HCT116 (cell line): ENCODE results near the gene C14orf180. TPM values are rescaled to one million over a fixed set of nuclear protein-coding genes. Genes with fewer than 3 reads are reported as not detected.

Experiments
- ATAC-seq: fragments of 200-7000 bp; cut with Tn5 transposase; 2 replicates; pipeline ENCODE4 v1.9.1; 2020; ENCODE audit warnings: mild to moderate bottlenecking, moderate library complexity
- BruUV-seq: library from RNA; stranded (reverse); fragments of 400-500 nt; replicated peaks from 2 replicates; lab custom pipeline; 2021; lab: Mats Ljungman, UMichigan
- CTCF ChIA-PET: fragments of 300-600 bp; sonication (Branson Sonifier 250); formaldehyde crosslinking; loops from one replicate; lab custom pipeline; 2021; ENCODE audit warnings: antibody characterized with exemption; lab: Charles Lee
- POLR2A ChIA-PET: fragments of 300-600, 350-600 bp; sonication (Branson Sonifier 250); formaldehyde crosslinking; loops from one replicate; lab custom pipeline; 2021; ENCODE audit warnings: antibody characterized with exemption; lab: Charles Lee
- RAD21 ChIA-PET, 2 experiments: fragments of 300-600 bp; sonication (Branson Sonifier 250); formaldehyde crosslinking; loops; one replicate each; lab custom pipeline; 2023; ENCODE audit warnings: low total read pairs in 2 of 2; ENCODE audit not compliant: uncharacterized antibody in 2 of 2, unreplicated experiment in 2 of 2, low non-redundant PET in 1 of 2; lab: Charles Lee
- DNase-seq: peaks from one replicate; pipeline ENCODE4 v3.0.0-alpha.2; 2010; ENCODE audit warnings: low read depth, low spot score
- H2AFZ ChIP-seq: fragments of 200-600 bp; shearing (Covaris generic), sonication (generic); 2 replicates; pipeline ENCODE4 v1.6.1; 2017; ENCODE audit warnings: low read depth, mixed run types, mixed read lengths, antibody characterized with exemption, low read length; ENCODE audit not compliant: poor library complexity, severe bottlenecking
- H3K27ac ChIP-seq: 2 replicates; pipeline ENCODE4 v1.5.1; 2012; ENCODE audit warnings: low read depth, low read length
- H3K27me3 ChIP-seq: fragments of 200-600 bp; sonication (generic); 2 replicates; pipeline ENCODE4 v1.6.1; 2016; ENCODE audit warnings: mixed run types, low read length, mixed read lengths; ENCODE audit not compliant: insufficient read depth
- H3K36me3 ChIP-seq, 2 experiments: fragments of 200-500 bp in 1 of 2; fragments of 200-600 bp in 1 of 2; sonication (Bioruptor generic) in 1 of 2; sonication (generic) in 1 of 2; 2 replicates each; pipeline versions ENCODE4 v1.5.1 to v1.6.1; 2014 to 2016; ENCODE audit warnings: low read length in 2 of 2, inconsistent platforms in 1 of 2, mixed read lengths in 1 of 2, mixed run types in 1 of 2; ENCODE audit not compliant: insufficient read depth in 2 of 2, control insufficient read depth in 1 of 2
- H3K4me1 ChIP-seq, 2 experiments: fragments of 200-600 bp in 1 of 2; sonication (generic) in 1 of 2; 2 replicates each; pipeline versions ENCODE4 v1.5.1 to v1.6.1; 2012 to 2017; ENCODE audit warnings: low read length in 2 of 2, inconsistent platforms in 1 of 2, mild to moderate bottlenecking in 1 of 2, mixed read lengths in 1 of 2, mixed run types in 1 of 2, moderate library complexity in 1 of 2; ENCODE audit not compliant: insufficient read depth in 2 of 2, control insufficient read depth in 1 of 2
- H3K4me2 ChIP-seq: fragments of 200-600 bp; sonication (generic); 2 replicates; pipeline ENCODE4 v1.6.1; 2017; ENCODE audit warnings: mixed run types, low read length, mixed read lengths
- H3K4me3 ChIP-seq, 2 experiments: fragments of 200-600 bp in 1 of 2; sonication (generic) in 1 of 2; replicated peaks in 1 of 2; 2 replicates each; pipeline ENCODE4 v1.5.1; 2011 to 2016; ENCODE audit warnings: low read length in 2 of 2, control low read depth in 1 of 2, low read depth in 1 of 2, mild to moderate bottlenecking in 1 of 2, mixed read lengths in 1 of 2, mixed run types in 1 of 2
- H3K79me2 ChIP-seq: fragments of 200-600 bp; sonication (generic); 2 replicates; pipeline ENCODE4 v1.6.1; 2017; ENCODE audit warnings: mild to moderate bottlenecking, mixed run types, low read length, moderate library complexity, mixed read lengths; ENCODE audit not compliant: insufficient read depth
- H3K9ac ChIP-seq: fragments of 200-600 bp; sonication (generic); 2 replicates; pipeline ENCODE4 v1.6.1; 2016; ENCODE audit warnings: low read length, mixed read lengths
- H3K9me2 ChIP-seq: fragments of 200-600 bp; sonication (generic), shearing (Covaris generic); 2 replicates; pipeline ENCODE4 v1.6.1; 2017; ENCODE audit warnings: mixed run types, mild to moderate bottlenecking, moderate library complexity; ENCODE audit not compliant: insufficient read depth
- H3K9me3 ChIP-seq, 2 experiments: fragments of 200-500 bp in 1 of 2; fragments of 200-600 bp in 1 of 2; sonication (Bioruptor generic) in 1 of 2; sonication (generic) in 1 of 2; 2 replicates each; pipeline ENCODE4 v1.6.1; 2014 to 2017; ENCODE audit warnings: low read length in 2 of 2, mixed read lengths in 2 of 2, inconsistent platforms in 1 of 2, low read depth in 1 of 2, mild to moderate bottlenecking in 1 of 2, mixed run types in 1 of 2, moderate library complexity in 1 of 2; ENCODE audit not compliant: control insufficient read depth in 1 of 2, insufficient read depth in 1 of 2
- H4K20me1 ChIP-seq: fragments of 200-600 bp; sonication (generic), shearing (Covaris generic); 2 replicates; pipeline ENCODE4 v1.6.1; 2017; ENCODE audit warnings: mixed run types, mild to moderate bottlenecking, moderate library complexity; ENCODE audit not compliant: insufficient read depth
- CBX3 ChIP-seq: IDR thresholded peaks from 2 replicates; pipeline ENCODE4 v1.6.1; 2012; ENCODE audit warnings: low read depth
- CEBPB ChIP-seq: IDR thresholded peaks from 2 replicates; pipeline ENCODE4 v1.6.1; 2012; ENCODE audit warnings: low read depth
- EGR1 ChIP-seq: IDR thresholded peaks from 2 replicates; pipeline ENCODE4 v1.6.1; 2012; ENCODE audit warnings: low read depth
- EZH2phosphoT487 ChIP-seq: fragments of 200-600 bp; IDR thresholded peaks from 2 replicates; pipeline ENCODE4 v1.6.1; 2018; ENCODE audit warnings: antibody characterized with exemption, borderline replicate concordance
- FOSL1 ChIP-seq: IDR thresholded peaks from 2 replicates; pipeline ENCODE4 v1.6.1; 2012; ENCODE audit warnings: low read depth
- SIN3A ChIP-seq: IDR thresholded peaks from 2 replicates; pipeline ENCODE4 v1.6.1; 2012; ENCODE audit warnings: low read depth
- SP1 ChIP-seq: IDR thresholded peaks from 2 replicates; pipeline ENCODE4 v1.6.1; 2012; ENCODE audit warnings: low read depth
- YY1 ChIP-seq: IDR thresholded peaks from 2 replicates; pipeline ENCODE4 v1.6.1; 2011; ENCODE audit warnings: low read length, low read depth, moderate library complexity, mild to moderate bottlenecking; ENCODE audit not compliant: insufficient replicate concordance; ENCODE audit errors: extremely low read depth
- ZFX ChIP-seq: fragments of 450-650 bp; IDR thresholded peaks from 2 replicates; pipeline ENCODE4 v1.6.1; 2017
- ZNF274 ChIP-seq: fragments of 200-500 bp; sonication (Bioruptor generic); IDR thresholded peaks from 2 replicates; pipeline ENCODE4 v1.6.1; 2014; ENCODE audit warnings: mild to moderate bottlenecking, low read depth, low read length, inconsistent platforms
- intact Hi-C: fragments of 100-400 bp; cut with micrococcal nuclease; formaldehyde crosslinking; loops from 2 replicates; pipeline ENCODE4 v1.10.0; 2022
- total RNA-seq: library from RNA; stranded (reverse); gene quantifications from one replicate; pipeline ENCODE4 v1.2.1, GENCODE V29; 2021; ENCODE audit not compliant: unreplicated experiment
- TF ChIP-seq, protein P1 (sequence below), 3 experiments: fragments of 200-600 bp in 1 of 3; sonication (generic) in 1 of 3; IDR thresholded peaks in 2 of 3; conservative IDR thresholded peaks in 1 of 3; 2 replicates each; pipeline ENCODE4 v1.5.1; 2012 to 2017; ENCODE audit warnings: low read depth in 2 of 3, low read length in 2 of 3, antibody characterized with exemption in 1 of 3, borderline replicate concordance in 1 of 3, control low read depth in 1 of 3, mild to moderate bottlenecking in 1 of 3, mixed read lengths in 1 of 3, mixed run types in 1 of 3, moderate library complexity in 1 of 3; ENCODE audit not compliant: insufficient read depth in 1 of 3
- TF ChIP-seq, protein P2 (sequence below): IDR thresholded peaks from 2 replicates; pipeline ENCODE4 v1.6.1; 2012

Gene C14orf180
- total RNA-seq, 1 experiment from 2014 or later: not detected

DNA sequence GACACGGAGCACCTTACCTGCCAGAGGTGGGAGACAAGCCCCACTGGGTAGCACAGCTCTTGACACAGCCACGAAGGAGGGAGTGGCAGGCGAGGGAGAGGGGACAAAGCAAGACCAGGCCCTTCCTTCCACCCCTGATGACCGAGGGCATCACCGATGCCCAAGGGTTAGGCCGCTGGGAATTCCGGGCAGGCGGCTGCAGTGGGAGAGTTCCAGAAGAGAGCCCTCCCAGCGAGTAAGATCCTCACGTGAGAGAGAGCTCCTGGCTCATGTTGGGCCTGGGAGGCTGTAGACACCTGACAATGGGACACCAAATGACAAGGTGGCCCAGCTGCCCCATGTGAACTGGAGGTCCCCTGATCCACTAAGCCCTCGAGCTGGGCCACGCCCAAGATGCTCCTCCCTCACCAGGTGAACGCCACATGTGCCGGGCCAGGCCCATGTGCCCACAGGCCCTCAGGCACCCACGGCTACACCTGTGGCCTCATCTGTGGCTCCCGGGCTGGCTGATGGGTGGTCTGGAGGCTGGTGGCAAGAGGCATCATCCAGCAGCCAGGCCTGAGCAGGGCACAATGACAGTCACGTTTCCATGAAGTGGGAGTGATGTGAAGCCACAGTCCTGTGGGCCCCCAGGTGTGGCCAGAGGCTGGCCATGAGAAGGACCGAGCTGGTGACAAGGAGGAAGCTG lies 32.1 kb upstream of the C14orf180 start:
- ChIA-PET CTCF (no interaction called here), POLR2A (no interaction called here)
- intact Hi-C loops: no loop called here

More for the DNA sequence above, 32.1 kb upstream of the C14orf180 start:
- no peak overlapping the region for H3K4me2 ChIP-seq
- H3K79me2 ChIP-seq: no peaks in the 10 kb centered on the region
- no peak for ATAC-seq
- H3K9me2 ChIP-seq: no peaks in the 10 kb centered on the region
- no peaks in the 10 kb centered on the region for H3K36me3 ChIP-seq
- no peak for DNase-seq
- no peak overlapping the region for H2AFZ ChIP-seq
- H4K20me1 ChIP-seq: no peaks in the 10 kb centered on the region
- no peak overlapping the region for H3K9ac ChIP-seq
- H3K4me3 ChIP-seq: no peak overlapping the region
- H3K9me3 ChIP-seq: no peaks in the 10 kb centered on the region
- H3K4me1 ChIP-seq: no peaks in the 10 kb centered on the region
- no TSS peak for BruUV-seq
- RAD21 ChIA-PET: no interaction called here
- no peak overlapping the region for H3K27ac ChIP-seq
- TF ChIP-seq CEBPB: no peak
- no peak for TF ChIP-seq SP1
- TF ChIP-seq EGR1: no peak
- TF ChIP-seq CBX3: no peak
- TF ChIP-seq, protein P1, sequence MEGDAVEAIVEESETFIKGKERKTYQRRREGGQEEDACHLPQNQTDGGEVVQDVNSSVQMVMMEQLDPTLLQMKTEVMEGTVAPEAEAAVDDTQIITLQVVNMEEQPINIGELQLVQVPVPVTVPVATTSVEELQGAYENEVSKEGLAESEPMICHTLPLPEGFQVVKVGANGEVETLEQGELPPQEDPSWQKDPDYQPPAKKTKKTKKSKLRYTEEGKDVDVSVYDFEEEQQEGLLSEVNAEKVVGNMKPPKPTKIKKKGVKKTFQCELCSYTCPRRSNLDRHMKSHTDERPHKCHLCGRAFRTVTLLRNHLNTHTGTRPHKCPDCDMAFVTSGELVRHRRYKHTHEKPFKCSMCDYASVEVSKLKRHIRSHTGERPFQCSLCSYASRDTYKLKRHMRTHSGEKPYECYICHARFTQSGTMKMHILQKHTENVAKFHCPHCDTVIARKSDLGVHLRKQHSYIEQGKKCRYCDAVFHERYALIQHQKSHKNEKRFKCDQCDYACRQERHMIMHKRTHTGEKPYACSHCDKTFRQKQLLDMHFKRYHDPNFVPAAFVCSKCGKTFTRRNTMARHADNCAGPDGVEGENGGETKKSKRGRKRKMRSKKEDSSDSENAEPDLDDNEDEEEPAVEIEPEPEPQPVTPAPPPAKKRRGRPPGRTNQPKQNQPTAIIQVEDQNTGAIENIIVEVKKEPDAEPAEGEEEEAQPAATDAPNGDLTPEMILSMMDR (IDR thresholded peaks at IDR 0.05 in 2 of 3, conservative IDR thresholded peaks at IDR 0.05 in 1 of 3; ENCODE audit: borderline replicate concordance in 1 of 3, insufficient read depth in 1 of 3, low read depth in 2 of 3, low read length in 2 of 3): no peak
- no peak for TF ChIP-seq ZNF274
- TF ChIP-seq, protein P2, sequence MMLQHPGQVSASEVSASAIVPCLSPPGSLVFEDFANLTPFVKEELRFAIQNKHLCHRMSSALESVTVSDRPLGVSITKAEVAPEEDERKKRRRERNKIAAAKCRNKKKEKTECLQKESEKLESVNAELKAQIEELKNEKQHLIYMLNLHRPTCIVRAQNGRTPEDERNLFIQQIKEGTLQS: no peak
- no peak for TF ChIP-seq ZFX
- TF ChIP-seq YY1: no peak
- TF ChIP-seq EZH2phosphoT487: no peak
- no peak for TF ChIP-seq FOSL1
- no peak for TF ChIP-seq SIN3A
- peaks cover 46% of the 10 kb centered on the region for H3K27me3 ChIP-seq
